Effector CD8-positive, alpha-beta T cell (primary cell): Measurements from ENCODE around the gene ADIPOR1.
A peak's percentile ranks its signal among the peaks of the same experiment; 100 is the strongest.
"Not testable (repeated sequence)": the region's sequence is repeated elsewhere in the genome, so short reads cannot be mapped to it uniquely, and the experiment has no call there.

Source experiments
- DNase-seq: peaks from one replicate; lab custom pipeline; 2025; lab: John Stamatoyannopoulos, UW
- total RNA-seq, 4 experiments: gene quantifications; one replicate each; lab custom pipeline; 2026; lab: John Stamatoyannopoulos, UW

Gene ADIPOR1, protein sequence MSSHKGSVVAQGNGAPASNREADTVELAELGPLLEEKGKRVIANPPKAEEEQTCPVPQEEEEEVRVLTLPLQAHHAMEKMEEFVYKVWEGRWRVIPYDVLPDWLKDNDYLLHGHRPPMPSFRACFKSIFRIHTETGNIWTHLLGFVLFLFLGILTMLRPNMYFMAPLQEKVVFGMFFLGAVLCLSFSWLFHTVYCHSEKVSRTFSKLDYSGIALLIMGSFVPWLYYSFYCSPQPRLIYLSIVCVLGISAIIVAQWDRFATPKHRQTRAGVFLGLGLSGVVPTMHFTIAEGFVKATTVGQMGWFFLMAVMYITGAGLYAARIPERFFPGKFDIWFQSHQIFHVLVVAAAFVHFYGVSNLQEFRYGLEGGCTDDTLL
- total RNA-seq: 87.3 to 114 (median 100) reads per million in 4 experiments

GRCh38 chr1:202957733-202958543 lies at the start of gene ADIPOR1:
Gene ADIPOR1, minus strand, starts transcription at chr1:202958312. Its CDS starts 7,242 bp downstream, at chr1:202951070.
- peak; percentile 88 for DNase-seq

DNA sequence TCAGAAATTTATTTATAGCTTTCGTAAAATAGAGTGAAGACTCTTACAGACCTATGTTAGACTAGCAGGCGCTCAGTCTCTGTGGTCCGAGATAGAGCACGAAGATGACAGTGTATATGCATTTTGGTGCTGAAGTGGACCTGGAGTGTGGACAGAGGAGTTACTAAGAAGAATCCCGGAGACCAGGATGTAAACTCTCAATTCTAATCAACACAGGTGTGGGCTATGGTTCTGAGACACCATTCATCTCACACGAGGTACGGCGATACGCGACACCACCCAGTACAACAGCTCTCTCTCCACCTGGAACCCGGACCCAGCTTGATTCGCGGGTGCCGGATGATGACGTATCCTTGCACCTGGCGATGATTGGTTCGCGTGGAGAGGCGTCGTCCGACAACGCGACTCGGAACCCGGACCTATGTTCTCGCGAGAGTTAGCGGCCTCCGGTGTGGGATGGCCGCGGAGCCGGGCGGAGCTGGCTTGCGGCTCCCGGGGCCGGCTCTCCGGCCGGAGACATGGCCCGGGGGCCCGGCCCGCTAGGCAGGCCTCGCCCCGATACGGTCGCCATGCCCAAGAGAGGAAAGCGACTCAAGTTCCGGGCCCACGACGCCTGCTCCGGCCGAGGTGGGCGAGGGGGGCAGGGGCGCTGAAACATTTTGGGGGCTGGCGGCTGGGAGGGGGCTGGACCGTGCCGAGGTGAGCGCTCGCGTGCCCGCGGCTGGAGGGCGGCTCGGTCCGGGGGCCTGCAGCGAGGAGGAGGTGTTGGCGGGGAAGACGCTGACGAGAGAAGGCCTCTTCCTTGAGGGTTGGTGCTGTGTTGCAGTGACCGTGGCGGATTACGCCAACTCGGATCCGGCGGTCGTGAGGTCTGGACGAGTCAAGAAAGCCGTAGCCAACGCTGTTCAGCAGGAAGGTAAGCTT lies 49.1 kb upstream of the ADIPOR1 start, which contains the start of gene TMEM183A:
Gene TMEM183A, plus strand, starts transcription at position 427 of the 924 bp plus-strand sequence. Its CDS starts 92 bp downstream, at position 519.
- peak; percentile 91 for DNase-seq

DNA sequence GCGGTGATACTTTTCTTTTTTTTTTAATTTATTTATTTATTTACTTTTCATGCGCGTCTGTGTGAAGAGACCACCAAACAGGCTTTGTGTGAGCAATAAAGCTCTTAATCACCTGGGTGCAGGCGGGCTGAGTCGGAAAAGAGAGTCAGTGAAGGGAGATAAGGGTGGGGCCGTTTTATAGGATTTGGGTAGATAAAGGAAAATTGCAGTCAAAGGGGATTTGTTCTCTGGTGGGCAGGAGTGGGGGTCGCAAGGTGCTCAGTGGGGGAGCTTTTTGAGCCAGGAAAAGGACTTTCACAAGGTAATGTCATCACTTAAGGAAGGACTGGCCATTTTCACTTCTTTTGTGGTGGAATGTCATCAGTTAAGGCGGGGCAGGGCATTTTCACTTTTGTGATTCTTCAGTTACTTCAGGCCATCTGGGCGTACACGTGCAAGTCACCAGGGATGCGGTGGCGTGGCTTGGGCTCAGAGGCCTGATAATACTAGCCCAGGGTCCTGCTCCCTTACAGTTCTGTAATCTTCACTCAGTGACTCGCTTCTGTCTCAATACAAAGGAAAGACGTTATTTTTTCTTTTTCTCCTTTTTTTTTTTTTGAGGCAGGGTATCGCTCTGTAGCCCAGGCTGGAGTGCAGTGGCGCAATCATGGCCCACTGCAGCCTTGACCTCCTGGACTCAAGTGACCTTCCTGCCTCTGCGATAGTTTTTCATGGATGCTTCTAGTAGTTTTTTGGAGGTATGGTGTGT lies 47.5 kb upstream of the ADIPOR1 start:
- DNase-seq: not testable (repeated sequence)

DNA sequence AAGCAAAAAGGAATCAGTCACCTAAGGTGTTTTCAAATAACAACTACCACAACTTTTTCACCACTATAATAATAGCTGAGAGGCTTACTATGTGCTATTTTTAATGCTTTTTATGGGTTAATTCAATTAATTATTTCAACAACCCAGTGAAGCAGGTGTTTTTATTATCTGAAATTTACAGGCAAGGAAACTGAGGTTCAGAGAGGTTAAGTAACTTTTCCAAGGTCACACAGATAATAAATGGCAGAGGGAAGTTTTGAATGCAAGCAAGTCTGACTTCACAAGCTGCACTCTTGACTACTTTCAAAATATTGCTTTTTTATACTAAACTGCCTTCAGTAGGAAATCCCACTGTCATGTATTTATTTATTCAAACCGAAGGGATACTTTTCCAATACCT lies 44.8 kb upstream of the ADIPOR1 start:
- DNase-seq: no peak

DNA sequence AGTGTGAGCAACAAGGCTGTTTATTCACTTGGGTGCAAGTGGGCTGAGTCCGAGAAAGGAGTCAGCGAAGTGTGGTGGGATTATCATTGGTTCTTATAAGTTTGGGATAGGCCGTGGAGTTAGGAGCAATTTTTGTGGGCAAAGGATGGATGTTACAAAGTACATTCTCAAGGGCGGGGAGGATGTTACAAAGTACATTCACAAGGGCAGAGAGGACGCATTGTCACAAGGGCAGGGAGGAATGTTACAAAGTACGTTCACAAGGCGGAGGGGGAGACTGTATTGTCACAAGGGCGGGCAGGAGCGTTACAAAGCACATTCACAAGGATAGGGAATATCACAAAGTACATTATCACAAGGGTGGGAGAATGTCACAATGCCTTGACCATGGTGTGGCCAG lies 43.9 kb upstream of the ADIPOR1 start:
- DNase-seq: no peak

DNA sequence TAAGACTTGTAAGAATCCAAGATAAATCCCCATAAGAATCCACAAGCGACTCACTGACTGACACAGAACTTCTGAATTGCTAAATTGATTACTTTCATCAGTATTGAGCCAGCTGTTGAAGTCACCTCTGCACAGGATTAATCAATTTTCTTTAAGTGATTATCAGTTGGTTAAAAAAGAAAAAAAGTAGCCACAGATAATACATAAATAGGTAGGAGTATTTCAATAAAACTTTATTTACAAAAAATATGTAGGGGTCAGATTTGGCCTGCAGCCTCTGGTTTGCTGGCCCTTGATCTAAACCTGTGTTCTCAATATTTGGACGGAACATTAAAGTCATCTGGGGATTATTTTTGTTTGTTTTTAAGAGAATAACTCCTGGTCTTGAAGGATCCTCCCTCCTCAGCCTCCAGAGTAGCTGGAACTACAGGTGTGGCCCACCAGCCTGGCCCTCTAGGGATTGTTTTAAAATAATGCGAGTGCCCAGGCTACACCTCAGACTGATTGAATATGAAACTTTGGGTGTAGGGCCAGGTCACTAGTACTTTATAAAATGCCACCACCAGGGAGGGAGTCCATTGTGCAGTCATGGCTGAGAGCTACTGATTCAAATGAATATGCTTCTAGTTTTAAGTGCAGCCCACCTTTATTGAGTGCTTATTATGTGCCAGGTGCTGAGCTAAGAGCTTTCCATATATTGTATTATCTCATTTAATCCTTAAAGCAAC lies 42.3 kb upstream of the ADIPOR1 start:
- DNase-seq: no peak

DNA sequence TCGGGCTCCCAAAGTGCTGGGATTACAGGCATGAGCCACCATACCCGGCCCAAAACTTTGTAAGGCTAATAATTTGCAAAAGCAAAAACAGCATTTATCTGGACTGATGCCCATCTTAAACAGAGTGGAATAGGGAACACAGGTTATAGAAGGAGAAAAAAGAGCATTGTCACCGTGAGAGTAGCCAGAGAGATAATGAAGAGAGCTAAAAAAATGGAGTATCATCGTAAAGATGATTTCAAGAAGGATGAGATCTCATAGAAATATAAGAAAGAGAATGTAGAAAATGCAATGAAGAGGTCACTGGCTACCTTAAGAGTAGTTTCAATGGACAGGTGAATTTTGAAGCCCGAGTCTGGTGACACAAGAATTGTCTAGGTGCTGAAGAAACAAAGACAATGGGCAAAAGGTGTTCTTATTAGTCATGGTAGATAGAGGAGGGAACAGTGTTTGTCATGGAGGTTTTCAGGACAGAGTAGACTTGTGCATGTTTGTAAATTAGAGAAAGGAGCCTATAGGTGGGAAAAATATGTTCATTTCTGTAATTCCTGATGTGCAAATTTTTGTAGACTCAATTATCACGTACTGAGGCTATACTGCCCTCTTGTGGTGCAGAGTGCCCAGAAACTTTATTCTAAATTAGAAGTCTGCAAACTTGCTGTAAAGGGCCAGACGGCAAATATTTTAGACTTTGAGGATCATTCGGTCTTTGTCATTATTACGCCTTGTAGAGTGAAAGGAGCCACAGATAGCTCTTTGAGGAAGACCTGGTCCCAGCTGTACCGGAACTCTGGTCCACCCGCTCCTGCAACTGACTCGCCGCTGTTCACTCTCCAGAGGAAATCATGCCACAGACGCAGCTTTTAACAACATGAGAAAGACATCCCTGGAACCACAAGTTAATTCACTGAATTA lies 41.0 kb upstream of the ADIPOR1 start:
- DNase-seq: peak; percentile 40

GRCh38 chr1:202994756-202995155 lies 36.6 kb upstream of the ADIPOR1 start:
- DNase-seq: no peak

DNA sequence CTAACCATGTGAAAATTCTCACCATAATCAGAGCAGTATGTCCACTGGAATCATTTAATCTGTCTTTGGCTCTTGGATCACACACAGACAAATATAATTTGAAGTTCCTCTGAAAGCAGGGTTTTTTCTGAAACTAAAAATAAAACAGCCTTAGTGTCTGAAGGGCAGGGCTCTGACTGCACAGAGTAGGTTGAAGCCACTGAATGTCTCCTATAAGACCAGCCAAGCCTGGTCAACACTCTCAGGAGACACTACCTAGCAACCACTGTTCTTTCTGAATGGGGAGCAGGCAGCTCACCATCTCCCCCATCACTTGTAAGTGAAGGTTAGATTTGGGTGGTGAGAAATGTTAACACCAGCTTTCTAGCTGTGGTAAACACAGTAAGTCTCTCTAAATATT lies 33.0 kb upstream of the ADIPOR1 start:
- DNase-seq: no peak

DNA sequence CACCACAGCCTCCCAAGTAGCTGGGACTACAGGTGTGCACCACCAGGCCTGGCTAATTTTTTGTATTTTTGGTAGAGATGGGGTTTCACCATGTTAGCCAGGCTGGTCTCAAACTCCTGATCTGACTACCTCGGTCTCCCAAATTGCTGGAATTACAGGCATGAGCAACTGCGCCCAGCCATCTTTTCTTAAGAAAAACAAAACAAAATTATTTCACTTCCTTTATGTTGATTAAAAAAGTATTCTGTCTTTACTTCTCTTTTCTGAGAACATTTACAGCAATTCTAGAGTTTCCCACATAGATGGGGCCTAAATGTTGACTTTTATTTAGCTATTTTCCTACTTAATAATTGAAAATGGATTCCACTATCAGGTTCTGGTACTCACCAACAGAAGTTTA lies 31.8 kb upstream of the ADIPOR1 start:
- DNase-seq: no peak

GRCh38 chr1:202987922-202988583 lies 29.9 kb upstream of the ADIPOR1 start:
- no peak for DNase-seq

DNA sequence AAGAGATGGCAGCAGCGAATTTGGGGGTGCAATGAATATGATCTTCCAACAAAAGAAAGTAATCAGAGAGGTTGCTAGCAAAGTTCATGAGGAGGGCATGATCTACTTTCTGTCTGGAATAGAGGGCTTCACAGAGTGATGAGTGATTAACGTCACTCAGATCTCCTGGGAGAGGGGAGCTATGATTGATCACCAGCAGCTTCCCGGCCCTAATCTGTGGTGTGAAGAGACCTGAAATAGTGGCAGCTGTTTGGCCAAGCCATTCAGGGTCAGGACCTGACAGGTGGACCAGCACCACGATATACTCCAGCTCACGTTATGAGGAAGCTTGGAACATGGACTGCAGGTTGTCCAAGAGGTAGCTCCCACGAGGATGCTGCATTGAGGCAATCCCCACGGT lies 29.1 kb upstream of the ADIPOR1 start:
- no peak for DNase-seq

- not testable (repeated sequence) for DNase-seq
Measured at GRCh38 chr1:202986120-202986519, 28.0 kb upstream of the ADIPOR1 start.

- DNase-seq: no peak
Measured at GRCh38 chr1:202982715-202983430, 24.8 kb upstream of the ADIPOR1 start.

DNA sequence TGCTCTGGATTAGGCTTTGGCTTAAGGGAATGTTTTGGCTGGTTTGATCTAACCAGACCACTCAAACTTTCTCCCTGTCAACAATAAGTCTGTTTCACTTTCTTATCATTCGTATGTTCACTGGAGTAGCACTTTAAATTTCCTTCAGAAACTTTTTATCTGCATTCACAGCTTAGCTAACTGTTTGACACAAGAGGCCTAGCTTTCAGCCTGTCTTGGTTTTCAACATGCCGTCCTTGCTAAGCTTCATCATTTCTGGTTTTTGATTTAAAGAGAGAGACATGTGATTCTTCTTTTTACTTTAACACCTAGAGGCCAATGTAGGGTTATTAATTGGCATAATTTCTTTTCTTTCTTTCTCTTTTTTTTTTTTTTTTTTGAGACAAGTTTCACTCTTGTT lies 23.8 kb upstream of the ADIPOR1 start:
- DNase-seq: no peak

DNA sequence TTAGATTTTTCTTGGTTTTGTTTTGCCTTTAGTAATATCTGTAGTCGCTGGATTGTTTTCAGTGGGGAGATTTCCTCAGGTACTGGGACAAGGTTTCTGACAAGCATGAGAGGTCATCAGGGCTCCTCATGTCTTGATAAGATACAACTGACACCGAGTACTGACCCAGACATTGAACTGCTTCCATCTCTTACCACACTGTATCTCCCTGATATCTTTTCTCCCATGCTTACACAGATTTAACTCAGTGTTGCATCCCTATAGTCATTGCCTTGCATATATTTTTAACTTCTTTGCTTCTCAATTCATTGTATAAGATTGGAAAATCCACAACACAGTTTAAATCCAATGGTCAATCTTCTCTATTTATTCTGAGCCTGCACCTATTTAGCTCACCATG lies 21.3 kb upstream of the ADIPOR1 start:
- DNase-seq: no peak

- no peak for DNase-seq
Measured at GRCh38 chr1:202976633-202977032, 18.5 kb upstream of the ADIPOR1 start.

GRCh38 chr1:202974856-202975255 lies 16.7 kb upstream of the ADIPOR1 start:
- no peak for DNase-seq
